Endothelial cell (in vitro differentiated cells): ENCODE results near the gene ADAM33. TPM values are rescaled to one million over a fixed set of nuclear protein-coding genes. Genes with fewer than 3 reads are reported as not detected.
A peak's percentile ranks its signal among the peaks of the same experiment; 100 is the strongest.

Source experiments
- DNase-seq: peaks from one replicate; pipeline ENCODE4 v3.0.0; 2021; ENCODE audit warnings: low spot score
- H3K27ac Mint-ChIP-seq: one replicate; pipeline ENCODE4 v1.8.0; 2021; ENCODE audit warnings: mixed read lengths, inconsistent platforms; ENCODE audit not compliant: unreplicated experiment
- H3K27me3 Mint-ChIP-seq: one replicate; pipeline ENCODE4 v1.8.0; 2021; ENCODE audit warnings: mild to moderate bottlenecking, moderate library complexity, mixed read lengths, inconsistent platforms; ENCODE audit not compliant: unreplicated experiment
- H3K36me3 Mint-ChIP-seq: one replicate; pipeline ENCODE4 v1.8.0; 2021; ENCODE audit warnings: mild to moderate bottlenecking, low read depth, mixed read lengths, inconsistent platforms; ENCODE audit not compliant: unreplicated experiment
- H3K4me1 Mint-ChIP-seq: one replicate; pipeline ENCODE4 v1.8.0; 2021; ENCODE audit warnings: mild to moderate bottlenecking, mixed read lengths, inconsistent platforms; ENCODE audit not compliant: unreplicated experiment
- H3K4me3 Mint-ChIP-seq: one replicate; pipeline ENCODE4 v1.8.0; 2021; ENCODE audit warnings: mild to moderate bottlenecking, mixed read lengths, inconsistent platforms; ENCODE audit not compliant: unreplicated experiment
- H3K9me3 Mint-ChIP-seq: one replicate; pipeline ENCODE4 v1.8.0; 2021; ENCODE audit warnings: mixed read lengths, inconsistent platforms; ENCODE audit not compliant: unreplicated experiment
- CTCF ChIP-seq: fragments of 200-600 bp; sonication (generic); IDR thresholded peaks from one replicate; pipeline ENCODE4 v1.5.0; 2021; ENCODE audit warnings: antibody characterized with exemption; ENCODE audit not compliant: unreplicated experiment
- total RNA-seq: library from RNA; stranded (reverse); fragmentation: NEBNext Ultra II Directional; extraction: Animal tissue kit (Norgen Biotek cat#: 25700); gene quantifications from one replicate; pipeline ENCODE4 v1.2.1, GENCODE V29; 2021; ENCODE audit not compliant: unreplicated experiment

The ADAM33 gene
- total RNA-seq, 1 donor from 2014 or later, result 0.23 TPM

- peaks cover 3% of the 10 kb centered on the region for H3K4me1 Mint-ChIP-seq
- H3K27me3 Mint-ChIP-seq, result peaks cover 3% of the 10 kb centered on the region
- no peak for DNase-seq
- H3K9me3 Mint-ChIP-seq, result no peaks in the 10 kb centered on the region
- no peak overlapping the region for H3K4me3 Mint-ChIP-seq
- no peak overlapping the region for H3K27ac Mint-ChIP-seq
- peaks cover 15% of the 10 kb centered on the region for H3K36me3 Mint-ChIP-seq
- TF ChIP-seq CTCF, result no peak
Measured at GRCh38 chr20:3648951-3649350, 32.9 kb downstream of the ADAM33 start.

GRCh38 chr20:3647473-3647872 is 34.3 kb downstream of the ADAM33 start:
- Mint-ChIP-seq H3K27ac (no peak overlapping the region), H3K4me1 (peaks cover 3% of the 10 kb centered on the region), H3K27me3 (peaks cover 3% of the 10 kb centered on the region), H3K4me3 (no peak overlapping the region), H3K36me3 (peaks cover 15% of the 10 kb centered on the region), H3K9me3 (no peaks in the 10 kb centered on the region)
- DNase-seq, result no peak
- no peak for TF ChIP-seq CTCF

- Mint-ChIP-seq H3K36me3 (peaks cover 21% of the 10 kb centered on the region), H3K27me3 (peaks cover 3% of the 10 kb centered on the region), H3K27ac (no peak overlapping the region), H3K4me1 (peaks cover 3% of the 10 kb centered on the region), H3K4me3 (no peak overlapping the region), H3K9me3 (no peaks in the 10 kb centered on the region)
- TF ChIP-seq CTCF, result no peak
- no peak for DNase-seq
Measured at GRCh38 chr20:3646651-3647050, 35.2 kb downstream of the ADAM33 start.

GRCh38 chr20:3646067-3646440 is 35.8 kb downstream of the ADAM33 start:
- Mint-ChIP-seq H3K27ac (no peak overlapping the region), H3K4me1 (peaks cover 3% of the 10 kb centered on the region), H3K9me3 (no peaks in the 10 kb centered on the region)

More at GRCh38 chr20:3646067-3646440, 35.8 kb downstream of the ADAM33 start:
- Mint-ChIP-seq H3K4me3 (peak overlapping the region; percentile 47), H3K36me3 (peaks cover 21% of the 10 kb centered on the region), H3K27me3 (peaks cover 3% of the 10 kb centered on the region)
- no peak for DNase-seq
- no peak for TF ChIP-seq CTCF
